Thyroid gland (tissue), 4 donors: Measurements from ENCODE around the gene CACNB3. TPM values are rescaled to one million over a fixed set of nuclear protein-coding genes. Genes with fewer than 3 reads are reported as not detected.
"Not testable (repeated sequence)": the region's sequence is repeated elsewhere in the genome, so short reads cannot be mapped to it uniquely, and the experiment has no call there.

ENCODE experiments used
- DNase-seq, 2 donors: peaks; one replicate each; pipeline ENCODE4 v3.0.0-alpha.2; 2019
- H3K27ac ChIP-seq, 3 donors: fragments of 200-600 bp; sonication (generic); 1 replicate in 2 of 3; 2 replicates in 1 of 3; pipeline ENCODE4 v1.5.1; 2016 to 2019; ENCODE audit warnings: mild to moderate bottlenecking in 1 of 3, moderate library complexity in 1 of 3
- H3K27me3 ChIP-seq: fragments of 200-600 bp; sonication (generic); one replicate; pipeline ENCODE4 v1.5.1; 2019
- H3K36me3 ChIP-seq, 2 donors: fragments of 200-600 bp; sonication (generic); one replicate each; pipeline ENCODE4 v1.5.1; 2016 to 2019
- H3K4me1 ChIP-seq, 2 donors: fragments of 200-600 bp; sonication (generic); one replicate each; pipeline ENCODE4 v1.5.1; 2017 to 2019
- H3K4me3 ChIP-seq, 3 donors: fragments of 200-600 bp; sonication (generic); replicated peaks in 1 of 3; 1 replicate in 2 of 3; 2 replicates in 1 of 3; pipeline ENCODE4 v1.5.1; 2016; ENCODE audit warnings: mild to moderate bottlenecking in 1 of 3
- H3K9me3 ChIP-seq: fragments of 200-600 bp; sonication (generic); one replicate; pipeline ENCODE4 v1.5.1; 2017
- CTCF ChIP-seq, 6 experiments: fragments of 200-600 bp in 3 of 6; fragments of 450-650 bp in 3 of 6; sonication (generic) in 3 of 6; IDR thresholded peaks; one replicate each; pipeline ENCODE4 v1.5.1; 2016 to 2019; ENCODE audit warnings: antibody characterized with exemption in 6 of 6, mild to moderate bottlenecking in 2 of 6, inconsistent platforms in 1 of 6, moderate library complexity in 1 of 6
- POLR2A ChIP-seq, 2 donors: fragments of 450-650 bp; IDR thresholded peaks; one replicate each; pipeline ENCODE4 v1.6.1; 2017; ENCODE audit warnings: antibody characterized with exemption in 2 of 2, mild to moderate bottlenecking in 2 of 2, moderate library complexity in 1 of 2
- WGBS, 2 donors: methylation state at CpG; one replicate each; pipeline ENCODE4 v1.1.5; 2017; 5-methylcytosine and 5-hydroxymethylcytosine counted together
- intact Hi-C: fragments of 100-400 bp; cut with DNase I; formaldehyde crosslinking; loops from one replicate; pipeline ENCODE4 v1.15.1; 2023
- total RNA-seq, 4 donors: library from RNA; depleted of rRNA; stranded (reverse); fragments of >200 nt; gene quantifications; one replicate each; pipeline ENCODE4 v1.2.3, GENCODE V29; 2016

Gene CACNB3
- total RNA-seq, 4 donors from 2014 or later, result 7.1 to 16.4 (median 13.1) TPM

GRCh38 chr12:48828841-48829575 lies 10.7 kb downstream of the CACNB3 start:
- Histone ChIP-seq H3K4me1 (no peaks in the 10 kb centered on the region), H3K27me3 (no peaks in the 10 kb centered on the region), H3K9me3 (no peaks in the 10 kb centered on the region), H3K4me3 (no peak overlapping the region), H3K36me3 (peaks cover 48 to 59% of the 10 kb centered on the region in 2 donors), H3K27ac (no peak overlapping the region)
- DNase-seq, result no peak
- TF ChIP-seq POLR2A (IDR thresholded peaks at IDR 0.05) (no peak), CTCF (IDR thresholded peaks at IDR 0.05) (no peak)
- intact Hi-C loops, result no loop called here
- WGBS, 2 donors, result 91 to 94% methylated on average over 16 of the region's 16 CpGs

GRCh38 chr12:48831257-48831656 lies 13.0 kb downstream of the CACNB3 start:
- Histone ChIP-seq H3K27ac (no peak overlapping the region), H3K9me3 (no peaks in the 10 kb centered on the region), H3K27me3 (no peaks in the 10 kb centered on the region), H3K4me1 (no peaks in the 10 kb centered on the region), H3K36me3 (peaks cover 70 to 82% of the 10 kb centered on the region in 2 donors), H3K4me3 (no peak overlapping the region)
- 90 to 91% methylated on average over 6 of the region's 6 CpGs for WGBS, 2 donors
- intact Hi-C loops, result no loop called here
- TF ChIP-seq CTCF (IDR thresholded peaks at IDR 0.05) (no peak), POLR2A (IDR thresholded peaks at IDR 0.05) (no peak)
- DNase-seq, result no peak

- Histone ChIP-seq H3K27ac (no peak overlapping the region), H3K9me3 (no peaks in the 10 kb centered on the region), H3K36me3 (peaks cover 83 to 94% of the 10 kb centered on the region in 2 donors), H3K27me3 (no peaks in the 10 kb centered on the region), H3K4me3 (no peak overlapping the region), H3K4me1 (no peaks in the 10 kb centered on the region)
- TF ChIP-seq CTCF (IDR thresholded peaks at IDR 0.05) (no peak), POLR2A (IDR thresholded peaks at IDR 0.05) (no peak)
- intact Hi-C loops, result no loop called here
- DNase-seq, result no peak
- WGBS, 2 donors, result 89 to 90% methylated on average over 12 of the region's 12 CpGs
Observed at GRCh38 chr12:48832321-48833060, 14.2 kb downstream of the CACNB3 start.

- no peak for DNase-seq
- no peaks in the 10 kb centered on the region for H3K27me3 ChIP-seq
- TF ChIP-seq POLR2A (IDR thresholded peaks at IDR 0.05) (no peak), CTCF (IDR thresholded peaks at IDR 0.05) (no peak)
- H3K4me3 ChIP-seq, result no peak overlapping the region
- 94 to 98% methylated on average over 4 of the region's 4 CpGs for WGBS, 2 donors
- no peaks in the 10 kb centered on the region for H3K9me3 ChIP-seq
- intact Hi-C loops, result no loop called here
- H3K36me3 ChIP-seq, result peaks cover 73 to 81% of the 10 kb centered on the region in 2 donors
- no peaks in the 10 kb centered on the region for H3K4me1 ChIP-seq
- H3K27ac ChIP-seq, result no peak overlapping the region
Observed at GRCh38 chr12:48838048-48838447, 19.8 kb downstream of the CACNB3 start.

- DNase-seq, H3K9me3 ChIP-seq, H3K27me3 ChIP-seq, H3K27ac ChIP-seq, H3K4me1 ChIP-seq, intact Hi-C loops, H3K4me3 ChIP-seq: not testable (repeated sequence)
- WGBS, 2 donors, result no CpG with 5 or more reads among the region's 29 CpGs
- H3K36me3 ChIP-seq, result peaks cover 61 to 66% of the 10 kb centered on the region in 2 donors
Observed at GRCh38 chr12:48842021-48842420, 23.7 kb downstream of the CACNB3 start.
